GM12878 (cell line): Measurements from ENCODE around the gene SRC. TPM values are rescaled to one million over a fixed set of nuclear protein-coding genes. Genes with fewer than 3 reads are reported as not detected.

Experiments used
- ATAC-seq: fragments of 200-7000 bp; cut with Tn5 transposase; 3 replicates; pipeline ENCODE4 v1.9.1; 2020; ENCODE audit warnings: mild to moderate bottlenecking, moderate library complexity
- BruUV-seq: library from RNA; stranded (reverse); fragments of 400-500 nt; replicated peaks from 2 replicates; lab custom pipeline; 2021; lab: Mats Ljungman, UMichigan
- CTCF ChIA-PET: fragments of 300-600 bp; sonication (Branson Sonifier 250); formaldehyde crosslinking; extraction: SDS; loops from one replicate; lab custom pipeline; 2021; ENCODE audit warnings: inconsistent platforms; lab: Yijun Ruan, JAX
- POLR2A ChIA-PET: fragments of 350-600 bp; formaldehyde crosslinking; extraction: SDS; loops from one replicate; lab custom pipeline; 2021; ENCODE audit warnings: inconsistent platforms; lab: Charles Lee
- RAD21 ChIA-PET: fragments of 300-600 bp; sonication (Branson Sonifier 250); formaldehyde crosslinking; loops from one replicate; lab custom pipeline; 2023; ENCODE audit warnings: antibody characterized with exemption; ENCODE audit not compliant: unreplicated experiment; lab: Charles Lee
- SMC1A ChIA-PET: fragments of 300-600 bp; sonication (Branson Sonifier 250); formaldehyde crosslinking; loops from one replicate; lab custom pipeline; 2023; ENCODE audit not compliant: unreplicated experiment, uncharacterized antibody; lab: Charles Lee
- DNase-seq: peaks from one replicate; pipeline ENCODE4 v3.0.0-alpha.2; 2011; ENCODE audit warnings: low read depth, low spot score
- FAIRE-seq: peaks from 3 replicates; lab custom pipeline; 2011; peaks lifted over from hg19 to GRCh38; lab: Jason Lieb, UNC
- H2AFZ ChIP-seq: 2 replicates; pipeline ENCODE4 v1.6.0; 2011; ENCODE audit warnings: low read depth, low read length, control low read depth; ENCODE audit not compliant: control insufficient read depth
- H3K27ac ChIP-seq: 2 replicates; pipeline ENCODE4 v1.5.1; 2011; ENCODE audit warnings: control low read depth; ENCODE audit not compliant: control insufficient read depth, insufficient read depth
- H3K27me3 ChIP-seq, 2 experiments: replicated peaks in 1 of 2; 2 replicates each; pipeline versions ENCODE4 v1.6.0 to v1.6.1; 2011; ENCODE audit warnings: low read length in 1 of 2; ENCODE audit not compliant: control insufficient read depth in 2 of 2, insufficient read depth in 2 of 2
- H3K36me3 ChIP-seq, 2 experiments: 2 replicates each; pipeline ENCODE4 v1.5.1; 2011; ENCODE audit warnings: low read length in 1 of 2; ENCODE audit not compliant: control insufficient read depth in 2 of 2, insufficient read depth in 2 of 2
- H3K4me1 ChIP-seq: 2 replicates; pipeline ENCODE4 v1.6.1; 2011; ENCODE audit warnings: mild to moderate bottlenecking, low read length, moderate library complexity, mixed read lengths; ENCODE audit not compliant: control insufficient read depth, insufficient read depth
- H3K4me2 ChIP-seq: 2 replicates; pipeline ENCODE4 v1.6.0; 2011; ENCODE audit warnings: control low read depth; ENCODE audit not compliant: control insufficient read depth, insufficient read depth
- H3K4me3 ChIP-seq: fragments of 200-600 bp; sonication (generic); 2 replicates; pipeline ENCODE4 v1.5.1; 2016
- H3K79me2 ChIP-seq: 2 replicates; pipeline ENCODE4 v1.6.0; 2011; ENCODE audit warnings: low read length; ENCODE audit not compliant: control insufficient read depth, insufficient read depth
- H3K9ac ChIP-seq: 2 replicates; pipeline ENCODE4 v1.8.0; 2011; ENCODE audit warnings: low read length, control low read depth, mixed read lengths; ENCODE audit not compliant: control insufficient read depth, insufficient read depth
- H3K9me3 ChIP-seq: replicated peaks from 3 replicates; pipeline ENCODE4 v1.5.1; 2011; ENCODE audit warnings: mild to moderate bottlenecking, low read length; ENCODE audit not compliant: control insufficient read depth, insufficient read depth
- H4K20me1 ChIP-seq: 2 replicates; pipeline ENCODE4 v1.6.0; 2011; ENCODE audit not compliant: control insufficient read depth, insufficient read depth
- BCL11A ChIP-seq: IDR thresholded peaks from 2 replicates; pipeline ENCODE4 v1.6.1; 2011; ENCODE audit warnings: low read depth, low read length
- EGR1 ChIP-seq, 2 experiments: IDR thresholded peaks; 1 replicate in 1 of 2; 2 replicates in 1 of 2; pipeline ENCODE4 v1.6.1; 2011 to 2012; ENCODE audit warnings: low read depth in 2 of 2, low read length in 2 of 2, borderline replicate concordance in 1 of 2, mild to moderate bottlenecking in 1 of 2, moderate library complexity in 1 of 2
- HCFC1 ChIP-seq: fragments of 150-350 bp; IDR thresholded peaks from 2 replicates; pipeline ENCODE4 v1.6.1; 2014; ENCODE audit warnings: low read length
- MEF2B ChIP-seq: fragments of 450-650 bp; IDR thresholded peaks from 2 replicates; pipeline ENCODE4 v1.6.1; 2018; ENCODE audit warnings: mild to moderate bottlenecking, moderate library complexity; ENCODE audit not compliant: partially characterized antibody, poor library complexity, severe bottlenecking
- MYC ChIP-seq: IDR thresholded peaks from 2 replicates; pipeline ENCODE4 v1.6.1; 2011; ENCODE audit warnings: mild to moderate bottlenecking, low read length, moderate library complexity, inconsistent platforms; ENCODE audit not compliant: insufficient read depth, insufficient replicate concordance, insufficient read length, severe bottlenecking
- NR2C1 ChIP-seq: fragments of 450-650 bp; IDR thresholded peaks from 2 replicates; pipeline ENCODE4 v1.6.1; 2017; ENCODE audit warnings: antibody characterized with exemption, mild to moderate bottlenecking, moderate library complexity
- NR2C2 ChIP-seq: IDR thresholded peaks from 2 replicates; pipeline ENCODE4 v1.6.1; 2011; ENCODE audit warnings: borderline replicate concordance, low read depth; ENCODE audit not compliant: control insufficient read depth, insufficient read length
- PML ChIP-seq: IDR thresholded peaks from 2 replicates; pipeline ENCODE4 v1.6.1; 2012; ENCODE audit warnings: low read length, inconsistent platforms
- RUNX3 ChIP-seq: IDR thresholded peaks from 2 replicates; pipeline ENCODE4 v1.6.1; 2012; ENCODE audit warnings: low read length, inconsistent platforms
- WGBS: methylation state at CpG from one replicate; pipeline ENCODE4 v1.1.6; 2016; ENCODE audit warnings: low lambda C conversion rate; ENCODE audit not compliant: insufficient replicate concordance, insufficient coverage; ENCODE audit errors: missing lambda C conversion rate; 5-methylcytosine and 5-hydroxymethylcytosine counted together
- in situ Hi-C: fragments of 300-500 bp; cut with MboI; formaldehyde crosslinking; loops from 9 replicates; pipeline ENCODE4 v1.14.3; 2018; ENCODE audit warnings: mixed read lengths
- intact Hi-C: fragments of 100-400 bp; cut with micrococcal nuclease; formaldehyde crosslinking; loops from one replicate; pipeline ENCODE4 v1.14.2; 2022; ENCODE audit not compliant: unreplicated experiment
- polyA plus RNA-seq, 11 experiments: library from polyadenylated mRNA; depleted of rRNA in 4 of 11; unstranded in 6 of 11; stranded (reverse) in 5 of 11; fragments of >200 nt; fragmentation: Nextera tagmentation in 4 of 11; fragmentation: Illumina TruSeq in 1 of 11; extraction: Ambion mirVana in 4 of 11; extraction: Trizol in 1 of 11; gene quantifications; 1 replicate in 1 of 11; 2 replicates in 10 of 11; pipeline versions ENCODE4 v1.2.1 to v1.2.3, GENCODE V29; 2011 to 2016; ENCODE audit warnings: inconsistent platforms in 2 of 11, missing spikeins in 2 of 11, low read depth in 1 of 11
- total RNA-seq, 4 experiments: library from RNA; depleted of rRNA in 3 of 4; stranded (reverse); fragments of >200 nt in 3 of 4; fragmentation: Illumina TruSeq in 1 of 4; extraction: Trizol in 1 of 4; gene quantifications; 2 replicates each; pipeline versions ENCODE4 v1.2.1 to v1.2.3, GENCODE V29; 2013 to 2021

Gene SRC
- total and polyA plus RNA-seq, 10 of the 15 experiments (the other 5 are each of a cell fraction or from before 2014, with no cell fraction given): 0.60 to 71.3 (median 27.2) TPM

- H3K4me1 ChIP-seq: peaks cover 10% of the 10 kb centered on the region
- FAIRE-seq (no peak), ATAC-seq (no peak)
- no peak overlapping the region for H3K9ac ChIP-seq
- RAD21 ChIA-PET: no interaction called here
- WGBS: 89% methylated on average over 6 of the region's 6 CpGs
- H3K4me3 ChIP-seq: no peak overlapping the region
- H4K20me1 ChIP-seq: no peaks in the 10 kb centered on the region
- H3K27ac ChIP-seq: no peak overlapping the region
- no peak overlapping the region for H2AFZ ChIP-seq
- TF ChIP-seq PML: no peak
- TF ChIP-seq EGR1 (IDR thresholded peaks at IDR 0.05; ENCODE audit: borderline replicate concordance in 1 of 2, low read depth in 2 of 2, low read length in 2 of 2): no peak
- TF ChIP-seq HCFC1: no peak
- TF ChIP-seq BCL11A: no peak
- TF ChIP-seq MYC: no peak
- TF ChIP-seq NR2C2: no peak
- no peak for TF ChIP-seq RUNX3
- no peak for TF ChIP-seq MEF2B
- no peak for TF ChIP-seq NR2C1
- TF ChIP-seq, all 136 proteins: peak for 0
- CTCF ChIA-PET: no interaction called here
- no peak overlapping the region for H3K4me2 ChIP-seq
- H3K79me2 ChIP-seq: no peaks in the 10 kb centered on the region
- intact Hi-C loops: no loop called here
- in situ Hi-C loops: no loop called here
- SMC1A ChIA-PET: interaction anchor here (1.0 kb wide), 1 partner anchor 13 kb away, joined by 3 read pairs; no protein-coding TSS in a partner anchor
- no peaks in the 10 kb centered on the region for H3K9me3 ChIP-seq
- H3K36me3 ChIP-seq: no peaks in the 10 kb centered on the region
- no peak for DNase-seq
- H3K27me3 ChIP-seq: no peaks in the 10 kb centered on the region
- no TSS peak for BruUV-seq
- POLR2A ChIA-PET: no interaction called here
Observed at GRCh38 chr20:37329481-37330165, 16.3 kb upstream of the SRC start.
